Middle frontal gyrus (tissue), 1 donor: ENCODE data around the gene MPPED2.

Experiments used
- DNase-seq: peaks from one replicate; pipeline ENCODE4 v3.0.0-alpha.2; 2015; ENCODE audit warnings: low spot score; ENCODE audit errors: extremely low spot score

MPPED2 gene

DNA sequence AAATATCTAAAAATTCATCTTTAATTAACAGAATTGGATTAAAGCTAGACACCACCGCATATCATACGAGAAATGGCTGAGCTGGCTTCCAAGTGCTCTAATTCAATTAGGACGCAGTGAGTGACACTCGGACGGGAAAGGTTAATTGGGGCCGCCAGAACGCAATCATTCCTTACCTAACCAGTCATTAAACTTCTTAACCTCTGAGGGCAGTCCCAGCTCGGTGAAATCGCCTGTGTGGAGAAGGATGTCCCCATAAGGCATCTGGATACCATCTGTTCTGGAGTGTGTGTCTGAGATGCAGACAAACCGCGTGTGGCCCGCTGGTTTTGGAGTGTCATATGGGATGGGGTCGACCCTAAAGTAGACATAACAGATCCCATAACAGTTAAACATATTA is 50.3 kb downstream of the MPPED2 start:
- DNase-seq: no peak

DNA sequence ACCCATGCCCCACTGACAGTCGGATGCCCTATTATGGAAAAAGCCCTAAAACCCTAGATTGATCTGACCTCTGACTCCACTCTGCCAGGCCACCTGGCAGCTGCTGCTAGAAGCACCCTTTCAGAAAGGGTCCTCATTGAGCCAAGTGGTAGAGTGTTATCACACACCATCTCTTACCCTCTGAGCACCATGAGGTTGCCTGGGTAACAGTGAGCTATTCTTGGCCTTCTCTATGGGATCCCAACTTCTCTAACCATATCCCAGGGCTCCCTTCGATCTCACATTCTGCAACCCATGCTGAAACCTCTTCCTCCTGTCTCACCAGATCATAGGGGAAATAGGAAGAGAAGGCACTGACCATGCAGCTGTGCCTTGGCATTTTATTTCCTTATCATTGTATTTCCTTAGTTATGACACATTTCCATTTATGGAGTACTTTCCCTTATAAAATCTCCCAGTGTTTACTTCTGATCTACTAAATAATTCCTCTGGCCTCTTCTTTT is 52.7 kb downstream of the MPPED2 start:
- no peak for DNase-seq

DNA sequence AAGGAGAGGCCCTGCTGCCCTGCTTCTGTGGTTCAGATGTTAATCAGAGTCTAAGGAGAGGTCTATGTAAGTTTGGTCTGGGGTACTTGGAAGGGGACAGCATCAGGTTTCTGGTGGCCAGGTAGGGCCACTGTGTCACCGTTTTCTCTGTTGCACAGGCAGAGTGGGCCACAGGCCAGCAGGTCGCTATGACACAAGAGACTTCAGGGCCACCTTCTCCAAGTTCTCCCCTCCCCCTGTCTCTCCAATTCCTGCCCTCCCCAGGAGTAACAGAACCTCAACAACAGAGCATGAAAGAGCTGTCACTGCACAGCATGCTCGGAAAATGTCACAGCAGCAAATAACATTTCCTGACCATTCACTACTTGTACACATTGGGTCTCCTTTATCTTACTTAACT is 58.6 kb downstream of the MPPED2 start:
- DNase-seq: no peak

DNA sequence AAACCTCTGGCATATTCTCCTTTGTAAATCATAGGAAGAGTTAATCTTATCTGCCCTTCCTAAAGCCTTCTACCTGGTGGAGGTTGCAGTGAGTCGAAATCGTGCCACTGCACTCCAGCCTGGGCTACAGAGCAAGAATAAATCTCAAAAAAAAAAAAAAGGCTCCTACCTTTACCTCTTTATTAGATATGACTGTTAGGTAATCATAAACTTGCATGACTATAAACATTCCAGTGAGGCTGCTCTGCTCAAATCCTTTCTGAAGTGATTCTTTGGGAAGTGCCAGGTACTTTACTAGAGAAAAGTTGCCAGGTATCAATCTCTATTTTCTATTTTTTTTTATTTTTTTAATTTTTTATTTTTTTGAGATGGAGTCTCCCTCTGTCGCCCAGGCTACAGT is 59.6 kb downstream of the MPPED2 start:
- no peak for DNase-seq

DNA sequence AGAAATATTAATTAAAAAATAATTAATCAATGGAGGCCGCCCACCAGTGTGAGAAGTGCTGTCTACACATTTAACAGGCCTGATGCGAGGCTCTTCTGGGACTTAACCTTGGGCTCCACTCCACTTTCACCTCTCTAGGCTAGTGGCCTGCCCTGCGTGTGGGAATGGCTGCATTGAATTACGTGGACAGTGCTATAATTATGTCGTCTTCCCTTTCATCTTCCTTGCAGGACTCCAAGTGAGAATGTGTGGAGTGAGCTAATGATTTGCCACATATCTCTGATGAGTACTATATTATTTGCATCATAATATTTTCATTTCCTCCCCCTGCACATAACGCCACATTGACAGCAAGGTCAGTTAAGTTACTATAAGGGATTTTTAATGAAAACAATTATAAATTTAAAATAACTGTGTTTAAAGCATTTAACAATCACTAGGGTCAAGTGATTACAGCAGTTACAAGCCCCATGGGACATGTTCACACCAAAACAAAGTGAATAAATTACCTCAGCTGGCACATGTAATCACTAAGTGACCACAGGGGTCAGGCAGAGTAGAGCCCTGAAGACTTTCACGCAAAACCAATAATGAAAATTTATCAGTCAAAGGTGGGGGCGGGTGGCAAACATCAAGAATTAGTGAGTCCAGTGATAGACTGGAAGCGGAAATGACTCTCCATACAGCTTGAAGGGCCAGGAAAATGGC is 63.5 kb downstream of the MPPED2 start:
- DNase-seq: no peak

DNA sequence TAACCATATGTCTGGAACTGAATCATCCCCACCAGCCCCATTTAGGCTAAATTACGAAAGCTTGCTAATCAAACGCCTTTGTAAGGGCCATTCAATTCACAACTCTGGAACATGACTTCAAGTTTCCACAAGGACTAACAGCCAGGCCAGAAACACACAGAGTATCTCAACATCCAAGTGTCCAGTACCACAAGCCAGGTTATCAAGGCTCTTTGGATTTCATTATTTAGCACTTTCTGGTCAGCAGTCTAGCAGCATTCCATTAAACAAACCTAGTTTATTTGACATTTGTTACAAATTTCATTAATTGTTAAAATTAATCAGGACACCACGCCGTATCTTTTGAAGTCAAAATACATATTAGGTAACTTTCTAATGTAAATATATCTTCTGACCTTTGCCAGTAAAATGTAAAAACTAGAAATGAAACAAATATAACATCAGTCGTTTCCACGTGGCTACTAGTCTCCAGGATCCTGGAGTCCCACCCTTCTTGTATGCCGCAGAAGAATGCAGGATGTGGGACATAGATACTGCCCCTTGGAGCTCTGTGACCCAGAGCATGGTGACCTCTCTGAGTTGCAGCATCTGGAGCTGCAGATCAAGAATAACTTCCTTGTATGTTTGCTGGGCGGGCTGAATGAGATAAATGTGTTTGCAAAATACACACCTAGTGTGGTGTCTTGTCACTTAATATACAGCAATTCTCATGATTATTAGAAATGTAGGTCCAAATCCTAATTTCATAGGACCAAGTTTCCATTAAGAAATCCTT is 64.7 kb downstream of the MPPED2 start:
- no peak for DNase-seq

DNA sequence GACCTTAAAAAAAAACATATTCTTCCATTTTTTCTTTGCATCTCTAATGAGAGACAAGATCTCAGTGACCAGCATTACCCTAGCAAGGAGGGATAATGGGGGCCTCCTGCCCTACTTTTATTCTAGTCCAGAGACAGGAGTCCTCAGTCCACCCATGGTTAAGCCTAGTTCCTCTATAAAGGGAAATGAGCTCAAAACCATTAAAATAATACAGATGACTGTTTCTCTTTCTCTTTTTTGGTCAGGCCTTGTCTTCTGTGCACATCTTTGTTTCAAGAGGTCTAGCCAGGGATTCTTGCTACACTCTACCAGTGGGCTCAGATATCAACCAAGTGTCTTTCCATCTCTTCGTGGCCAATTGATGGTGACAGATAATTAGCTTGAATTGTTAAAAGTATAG is 73.1 kb downstream of the MPPED2 start:
- no peak for DNase-seq

DNA sequence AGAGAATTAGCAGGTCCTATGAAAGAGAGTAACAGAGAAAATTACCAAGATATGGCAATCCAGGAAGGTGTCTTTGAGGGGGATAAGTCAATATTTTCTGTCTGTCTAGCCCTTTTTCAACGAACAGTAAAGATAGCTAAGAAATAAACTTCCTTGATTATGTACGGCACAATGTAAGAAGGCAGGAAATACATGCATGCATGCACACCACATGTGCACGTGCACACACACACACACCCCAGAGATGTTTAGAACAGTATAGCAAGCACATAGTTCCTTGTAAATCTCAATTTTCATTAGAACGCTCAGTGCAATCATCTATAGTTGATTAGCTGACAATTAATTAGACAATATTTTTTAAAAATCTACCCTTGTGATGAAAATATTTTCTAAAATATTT is 74.7 kb downstream of the MPPED2 start:
- DNase-seq: no peak

DNA sequence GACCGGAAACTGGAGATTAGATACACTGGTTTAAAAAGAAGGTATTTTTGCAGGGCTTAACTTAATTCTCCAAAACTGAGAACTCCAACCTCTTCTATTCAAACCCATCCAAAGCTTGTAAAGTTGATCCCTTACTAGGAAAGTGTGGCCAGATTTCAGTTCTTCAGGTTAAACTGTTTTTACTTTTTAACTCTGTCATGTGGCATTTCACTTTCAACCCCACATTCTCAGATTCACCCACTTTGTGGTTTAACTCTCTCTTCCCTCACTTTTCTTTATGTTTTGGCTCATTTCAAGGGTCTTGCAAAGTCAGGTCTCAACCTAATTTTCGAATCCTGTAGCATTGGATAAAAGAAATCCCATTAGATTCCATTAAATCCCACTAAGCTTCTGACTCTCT is 75.4 kb downstream of the MPPED2 start:
- no peak for DNase-seq

DNA sequence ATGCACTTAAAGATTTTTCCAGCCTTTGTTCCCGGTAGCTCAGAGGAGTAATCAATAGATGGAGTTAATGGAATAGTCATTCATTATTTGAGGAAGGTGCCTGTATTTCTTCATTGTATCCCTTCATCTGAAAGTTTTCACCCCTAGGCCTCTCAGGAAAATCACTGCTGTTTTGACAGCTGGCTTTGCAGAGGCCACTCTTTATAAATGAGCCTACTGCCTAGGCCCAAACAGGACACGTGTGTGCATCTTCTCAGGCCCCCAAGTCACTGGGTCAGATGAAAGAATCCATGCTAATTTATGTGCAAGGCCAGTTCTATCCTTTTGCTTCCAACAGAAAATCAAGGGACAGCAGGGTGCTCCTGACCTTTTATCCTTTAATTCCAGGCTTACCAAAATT is 76.8 kb downstream of the MPPED2 start:
- no peak for DNase-seq

DNA sequence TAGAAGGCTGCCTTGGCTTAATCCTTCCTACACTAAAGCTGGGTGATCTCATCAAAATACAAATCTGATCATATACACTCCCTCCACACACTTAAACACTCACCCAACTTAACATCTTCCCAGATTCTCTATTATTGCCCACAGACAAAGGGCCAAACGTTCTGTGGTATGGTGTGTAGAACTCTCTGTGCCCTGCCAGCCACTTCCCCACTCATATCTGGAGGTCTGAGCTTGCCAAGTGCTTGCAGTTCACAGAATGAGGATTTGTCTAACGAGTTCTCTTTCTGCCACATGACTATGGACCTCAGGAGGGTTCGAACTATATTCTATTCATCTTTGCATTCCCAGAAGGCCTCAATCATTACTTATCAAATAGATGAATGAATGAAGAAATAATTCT is 77.6 kb downstream of the MPPED2 start:
- DNase-seq: no peak

DNA sequence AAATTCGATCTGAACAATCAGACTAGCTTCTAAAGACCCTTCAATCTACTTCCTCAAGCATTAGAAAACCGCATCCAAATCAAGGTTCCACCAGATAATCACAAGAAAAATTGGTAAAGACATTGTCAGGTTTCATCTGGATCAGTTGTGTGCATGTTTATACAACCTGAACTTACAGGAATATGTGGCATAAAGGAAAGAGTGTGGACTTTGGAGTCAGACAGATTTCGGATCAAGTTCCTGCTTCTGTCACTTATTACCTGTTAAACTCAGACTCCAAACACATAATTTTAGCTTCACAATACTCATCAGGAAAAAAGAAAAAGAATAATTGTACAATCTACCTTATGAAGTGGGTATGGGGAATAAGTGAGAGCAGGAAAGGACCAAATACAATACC is 80.5 kb downstream of the MPPED2 start:
- no peak for DNase-seq

DNA sequence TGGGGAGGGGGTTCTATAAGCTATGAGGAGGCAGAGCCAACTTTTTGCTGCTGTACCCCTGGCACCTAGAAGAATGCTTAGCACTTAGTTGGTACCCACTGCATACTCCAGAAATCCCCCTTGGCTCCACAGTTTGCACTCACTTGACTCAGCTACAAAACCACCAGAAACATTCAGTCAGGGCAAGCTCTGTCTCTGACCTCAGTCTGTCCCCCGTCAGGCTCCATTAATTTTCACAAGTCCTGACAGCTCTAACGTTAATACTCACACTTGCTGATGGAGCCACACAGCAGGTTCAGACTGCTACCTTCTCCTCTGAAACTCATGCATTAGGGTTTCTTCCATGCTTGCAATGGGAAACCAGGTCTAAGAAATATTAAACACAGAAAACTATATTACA is 81.7 kb downstream of the MPPED2 start:
- DNase-seq: no peak

DNA sequence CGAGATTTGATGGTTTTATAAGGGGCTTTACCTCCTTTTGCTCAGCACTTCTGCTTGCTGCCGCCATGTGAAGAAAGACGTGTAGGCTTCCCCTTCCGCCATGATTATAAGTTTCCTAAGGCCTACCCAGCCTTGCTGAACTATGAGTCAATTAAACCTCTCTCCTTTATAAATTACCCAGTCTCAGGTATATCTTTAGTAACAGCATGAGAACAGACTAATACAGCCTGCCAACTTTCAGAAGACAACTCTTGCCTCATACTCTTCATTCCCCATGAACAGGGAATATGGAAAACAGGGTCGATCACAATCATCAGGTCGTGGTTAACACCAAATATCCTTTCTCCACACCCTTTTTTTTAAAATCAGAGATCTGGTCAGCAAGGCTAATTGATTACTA is 83.0 kb downstream of the MPPED2 start:
- no peak for DNase-seq

DNA sequence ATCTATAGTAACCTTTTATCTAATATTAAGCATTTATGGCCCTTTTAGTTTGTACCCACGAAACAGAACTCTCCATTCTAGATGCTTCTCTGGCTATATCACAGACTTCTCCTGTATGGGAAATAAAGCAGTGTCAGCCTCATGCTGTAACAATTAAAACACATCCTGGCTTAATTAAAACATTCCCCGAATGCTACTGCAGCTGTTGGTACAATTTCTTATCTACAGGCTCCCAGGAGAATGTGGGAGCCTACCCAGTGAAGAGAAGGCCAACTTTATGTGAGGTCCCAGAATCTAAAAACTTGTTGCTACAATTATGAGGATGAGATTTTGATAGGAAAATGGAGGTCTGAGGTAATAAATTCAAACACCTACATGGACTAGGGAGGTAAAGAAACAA is 83.8 kb downstream of the MPPED2 start:
- no peak for DNase-seq

DNA sequence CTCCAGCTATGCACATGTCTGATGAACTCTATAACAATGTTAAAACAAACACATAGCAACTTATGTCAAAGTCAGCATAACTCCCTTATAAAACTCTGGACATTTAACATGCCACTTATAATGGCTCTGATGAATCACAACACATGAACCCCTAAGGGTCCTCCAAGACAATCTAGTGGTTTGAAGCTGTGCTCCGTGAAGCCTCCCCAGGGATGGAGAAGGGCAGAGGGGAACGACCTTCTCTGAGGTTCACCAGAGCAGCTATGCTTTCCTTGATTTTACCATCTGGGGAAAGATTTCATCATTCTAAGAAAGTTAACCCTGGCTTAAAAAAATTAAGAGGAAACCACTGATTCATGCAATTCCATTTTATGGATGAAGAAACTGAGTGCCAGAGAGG is 84.4 kb downstream of the MPPED2 start:
- DNase-seq: no peak

DNA sequence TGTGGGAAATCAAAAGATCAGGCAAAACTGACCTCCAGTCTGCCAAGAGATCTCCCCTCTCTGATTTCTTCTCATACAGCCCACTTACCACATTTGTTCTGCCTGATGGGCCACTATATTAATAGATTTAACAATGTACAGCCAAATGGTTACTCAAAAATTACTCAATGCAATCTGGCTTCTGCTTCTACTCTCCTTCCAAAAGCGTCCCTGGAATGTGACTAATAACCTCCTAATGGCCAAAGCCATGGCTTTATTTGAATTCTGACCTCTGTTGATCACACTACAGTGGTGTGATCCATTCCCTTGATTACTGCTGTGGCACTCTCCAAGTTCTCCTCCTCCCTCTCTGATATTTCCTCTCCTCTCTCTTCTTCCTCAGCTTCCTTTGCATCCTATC is 86.2 kb downstream of the MPPED2 start:
- DNase-seq: no peak

DNA sequence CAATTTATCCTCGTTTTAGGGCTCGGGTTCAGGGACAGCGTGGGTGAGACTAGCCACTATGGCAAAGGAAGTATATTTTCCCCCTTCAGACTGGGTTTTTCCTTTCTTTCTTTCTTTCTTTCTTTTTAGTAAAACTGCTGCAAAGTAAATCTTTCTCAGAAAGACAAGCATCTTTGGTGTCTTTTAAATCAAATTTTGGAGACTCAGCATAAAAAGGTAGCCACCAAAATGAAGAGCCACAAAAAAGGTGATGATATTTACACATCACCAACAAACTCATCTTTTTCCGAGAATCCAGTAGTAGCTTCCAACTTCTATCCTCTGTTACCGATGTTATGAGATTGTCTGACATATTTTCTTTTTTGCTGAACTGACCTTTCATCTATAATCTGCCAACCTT is 88.6 kb downstream of the MPPED2 start:
- no peak for DNase-seq

DNA sequence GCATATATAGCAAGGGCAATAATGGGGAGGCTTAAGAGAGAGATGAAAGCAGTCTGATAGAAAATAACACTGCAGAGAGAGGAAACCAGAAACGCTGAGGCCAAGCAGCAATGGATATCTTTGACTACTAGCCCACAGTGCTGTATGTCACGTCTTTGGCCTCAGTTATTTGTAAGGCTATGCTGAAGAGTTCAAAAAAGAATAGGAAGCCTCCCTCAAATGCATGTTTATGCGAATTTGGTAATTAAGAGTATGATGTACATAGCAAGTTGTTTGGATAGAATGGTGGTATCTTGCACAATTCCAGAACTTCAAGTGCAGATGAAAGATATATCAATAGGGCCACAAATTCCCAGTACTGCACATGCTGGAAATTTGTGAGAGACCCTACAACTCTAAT is 89.2 kb downstream of the MPPED2 start:
- DNase-seq: no peak

DNA sequence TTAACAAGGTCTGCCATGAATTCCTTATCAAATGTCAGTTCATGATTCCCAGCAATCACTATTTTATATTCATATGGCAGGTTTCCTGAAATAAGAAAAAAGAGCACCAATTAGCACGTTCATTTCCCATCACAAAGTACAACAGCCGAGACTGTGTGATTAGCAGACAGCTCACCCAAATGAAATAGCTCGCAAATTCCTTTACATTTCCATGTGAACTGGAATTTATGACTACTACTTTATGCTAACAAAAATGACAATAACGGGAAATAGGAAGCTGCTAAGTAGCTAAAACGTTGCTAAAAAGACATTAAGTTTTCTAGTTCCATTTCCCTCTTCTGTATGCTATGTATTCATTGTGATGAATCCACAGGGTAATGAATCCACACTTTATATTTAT is 90.7 kb downstream of the MPPED2 start:
- DNase-seq: no peak

DNA sequence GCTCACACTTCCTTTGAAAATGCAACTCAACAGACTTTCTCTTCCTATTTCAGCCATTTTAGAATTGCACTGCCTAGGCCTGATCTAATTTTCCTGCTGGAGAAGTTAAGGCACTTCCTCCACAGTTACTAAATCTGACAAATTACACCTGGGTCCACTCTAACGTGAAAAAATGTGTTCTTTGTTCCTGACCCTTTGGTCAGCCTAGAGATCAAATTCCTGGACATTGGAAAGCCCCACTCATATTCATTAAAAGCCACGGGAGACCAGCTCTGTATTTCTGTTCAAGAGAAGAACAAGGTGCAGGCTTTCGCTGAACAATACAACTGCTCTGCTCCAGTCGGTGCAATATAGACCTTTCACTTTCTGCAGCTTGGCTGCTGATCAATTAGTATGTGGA is 96.6 kb downstream of the MPPED2 start:
- no peak for DNase-seq

DNA sequence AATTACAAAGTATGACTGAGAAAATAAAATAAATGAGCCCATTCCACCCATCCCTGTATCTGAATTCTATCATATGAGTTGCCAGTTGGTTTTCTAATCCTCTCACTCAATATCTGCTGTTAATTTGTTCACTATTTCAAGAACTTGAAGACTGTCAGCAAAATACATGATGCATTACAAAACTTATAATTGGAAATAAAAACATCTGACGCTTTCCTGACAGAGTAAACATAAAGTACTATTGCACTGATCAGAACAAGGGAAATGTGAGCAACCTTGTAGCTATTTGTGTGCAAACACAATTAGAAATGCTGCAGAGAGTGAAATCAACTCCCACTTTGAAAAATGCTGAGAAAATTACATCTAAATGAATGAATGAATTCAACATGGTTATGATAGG is 97.1 kb downstream of the MPPED2 start:
- DNase-seq: no peak
